H9 (cell line): ENCODE results near the gene DSC2. TPM values are rescaled to one million over a fixed set of nuclear protein-coding genes. Genes with fewer than 3 reads are reported as not detected.

Experiments used
- DNase-seq: peaks from one replicate; pipeline ENCODE4 v3.0.0-alpha.2; 2017
- H2AFZ ChIP-seq: one replicate; pipeline ENCODE4 v1.6.1; 2013; ENCODE audit warnings: mild to moderate bottlenecking, low read length, control low read depth, moderate library complexity
- H2AK5ac ChIP-seq: 2 replicates; pipeline ENCODE4 v1.6.1; 2013; ENCODE audit warnings: low read length, control low read depth, mixed read lengths; ENCODE audit not compliant: insufficient read length
- H2BK120ac ChIP-seq: one replicate; pipeline ENCODE4 v1.6.1; 2013; ENCODE audit warnings: low read depth, mild to moderate bottlenecking, low read length, control low read depth, inconsistent platforms; ENCODE audit not compliant: poor library complexity, severe bottlenecking
- H2BK12ac ChIP-seq: 2 replicates; pipeline ENCODE4 v1.6.1; 2013; ENCODE audit warnings: low read length, control low read depth, mixed read lengths, low read depth; ENCODE audit not compliant: insufficient read length
- H2BK15ac ChIP-seq: 2 replicates; pipeline ENCODE4 v1.6.1; 2013; ENCODE audit warnings: low read depth, low read length, control low read depth
- H2BK20ac ChIP-seq: one replicate; pipeline ENCODE4 v1.6.1; 2013; ENCODE audit warnings: low read depth, mild to moderate bottlenecking, low read length, control low read depth, inconsistent platforms; ENCODE audit not compliant: poor library complexity, severe bottlenecking
- H2BK5ac ChIP-seq: 2 replicates; pipeline ENCODE4 v1.6.1; 2013; ENCODE audit warnings: low read length, control low read depth, mixed read lengths; ENCODE audit not compliant: insufficient read length
- H3K14ac ChIP-seq: 2 replicates; pipeline ENCODE4 v1.6.1; 2013; ENCODE audit warnings: low read length, control low read depth; ENCODE audit not compliant: insufficient read depth
- H3K18ac ChIP-seq: 2 replicates; pipeline ENCODE4 v1.6.1; 2013; ENCODE audit warnings: low read depth, mild to moderate bottlenecking, mixed read lengths, low read length, control low read depth; ENCODE audit not compliant: insufficient read length
- H3K23ac ChIP-seq: 2 replicates; pipeline ENCODE4 v1.6.1; 2013; ENCODE audit warnings: low read length, control low read depth, mixed read lengths, low read depth; ENCODE audit not compliant: insufficient read length
- H3K23me2 ChIP-seq: 2 replicates; pipeline ENCODE4 v1.6.1; 2013; ENCODE audit warnings: low read depth, mild to moderate bottlenecking, mixed read lengths, low read length, control low read depth; ENCODE audit not compliant: insufficient read length, poor library complexity, severe bottlenecking
- H3K27ac ChIP-seq: 2 replicates; pipeline ENCODE4 v1.5.1; 2013; ENCODE audit warnings: low read length, control low read depth, mixed read lengths, low read depth; ENCODE audit not compliant: insufficient read length
- H3K27me3 ChIP-seq: 2 replicates; pipeline ENCODE4 v1.6.1; 2013; ENCODE audit warnings: low read length, control low read depth, inconsistent platforms; ENCODE audit not compliant: insufficient read depth
- H3K4ac ChIP-seq: 2 replicates; pipeline ENCODE4 v1.6.1; 2013; ENCODE audit warnings: low read depth, mild to moderate bottlenecking, control low read depth, inconsistent platforms, low read length, moderate library complexity
- H3K4me1 ChIP-seq: 2 replicates; pipeline ENCODE4 v1.6.1; 2013; ENCODE audit warnings: low read length, control low read depth, inconsistent platforms; ENCODE audit not compliant: insufficient read depth
- H3K4me2 ChIP-seq: 2 replicates; pipeline ENCODE4 v1.6.1; 2013; ENCODE audit warnings: low read length, control low read depth, mixed read lengths; ENCODE audit not compliant: insufficient read length, insufficient read depth
- H3K56ac ChIP-seq: 2 replicates; pipeline ENCODE4 v1.6.1; 2013; ENCODE audit warnings: low read depth, mild to moderate bottlenecking, mixed read lengths, low read length, control low read depth; ENCODE audit not compliant: insufficient read length
- H3K79me1 ChIP-seq: 2 replicates; pipeline ENCODE4 v1.6.1; 2013; ENCODE audit warnings: low read depth, mild to moderate bottlenecking, moderate library complexity, low read length, control low read depth, inconsistent platforms; ENCODE audit not compliant: insufficient read depth, poor library complexity, severe bottlenecking
- H3K79me2 ChIP-seq: 2 replicates; pipeline ENCODE4 v1.6.1; 2013; ENCODE audit warnings: low read length, control low read depth, inconsistent platforms; ENCODE audit not compliant: insufficient read depth
- H3K9ac ChIP-seq: 2 replicates; pipeline ENCODE4 v1.6.1; 2013; ENCODE audit warnings: low read length, control low read depth, mixed read lengths; ENCODE audit not compliant: insufficient read length; ENCODE audit errors: extremely low read depth
- H3K9me3 ChIP-seq: one replicate; pipeline ENCODE4 v1.6.1; 2013; ENCODE audit warnings: low read depth, low read length, inconsistent platforms; ENCODE audit not compliant: control insufficient read depth
- H3T11ph ChIP-seq: one replicate; pipeline ENCODE4 v1.6.1; 2013; ENCODE audit warnings: mild to moderate bottlenecking, low read length, control low read depth, inconsistent platforms
- H4K20me1 ChIP-seq: one replicate; pipeline ENCODE4 v1.6.1; 2013; ENCODE audit not compliant: control insufficient read depth, insufficient read length, insufficient read depth
- H4K5ac ChIP-seq: 2 replicates; pipeline ENCODE4 v1.6.1; 2013; ENCODE audit warnings: low read depth, mild to moderate bottlenecking, mixed read lengths, low read length, control low read depth; ENCODE audit not compliant: insufficient read length
- H4K8ac ChIP-seq: replicated peaks from 2 replicates; pipeline ENCODE4 v1.6.1; 2013; ENCODE audit warnings: low read length, control low read depth, mixed read lengths, low read depth; ENCODE audit not compliant: insufficient read length
- H4K91ac ChIP-seq: 2 replicates; pipeline ENCODE4 v1.6.1; 2013; ENCODE audit warnings: low read depth, mild to moderate bottlenecking, moderate library complexity, mixed read lengths, low read length, control low read depth; ENCODE audit not compliant: insufficient read length
- H3K27ac Mint-ChIP-seq, 3 experiments: 2 replicates in 2 of 3; 3 replicates in 1 of 3; pipeline ENCODE4 v1.8.0; 2020 to 2021; ENCODE audit warnings: mixed read lengths in 3 of 3, mild to moderate bottlenecking in 1 of 3, moderate library complexity in 1 of 3
- H3K27me3 Mint-ChIP-seq: 2 replicates; pipeline ENCODE4 v1.8.0; 2021; ENCODE audit warnings: low read depth, mild to moderate bottlenecking, moderate library complexity, mixed read lengths
- H3K36me3 Mint-ChIP-seq, 3 experiments: 2 replicates in 2 of 3; 3 replicates in 1 of 3; pipeline ENCODE4 v1.8.0; 2020 to 2021; ENCODE audit warnings: low read depth in 3 of 3, mixed read lengths in 3 of 3; ENCODE audit not compliant: insufficient read depth in 1 of 3
- H3K4me1 Mint-ChIP-seq, 2 experiments: 2 replicates each; pipeline ENCODE4 v1.8.0; 2020; ENCODE audit warnings: mixed read lengths in 2 of 2
- H3K4me3 Mint-ChIP-seq, 2 experiments: 2 replicates in 1 of 2; 3 replicates in 1 of 2; pipeline ENCODE4 v1.8.0; 2020 to 2021; ENCODE audit warnings: mild to moderate bottlenecking in 2 of 2, mixed read lengths in 2 of 2, moderate library complexity in 1 of 2
- H3K9me3 Mint-ChIP-seq, 2 experiments: 2 replicates in 1 of 2; 3 replicates in 1 of 2; pipeline ENCODE4 v1.8.0; 2020; ENCODE audit warnings: mild to moderate bottlenecking in 2 of 2, mixed read lengths in 2 of 2, moderate library complexity in 1 of 2
- total RNA-seq: library from RNA; stranded (reverse); gene quantifications from 2 replicates; pipeline ENCODE4 v1.2.1, GENCODE V29; 2021
- TF ChIP-seq, protein P1 (sequence below): fragments of 200-600 bp; sonication (generic); conservative IDR thresholded peaks from 3 replicates; pipeline ENCODE4 v1.8.0; 2021; ENCODE audit warnings: antibody characterized with exemption, mild to moderate bottlenecking

The DSC2 gene
- total RNA-seq, 1 experiment from 2014 or later, result 26.1 TPM

DNA sequence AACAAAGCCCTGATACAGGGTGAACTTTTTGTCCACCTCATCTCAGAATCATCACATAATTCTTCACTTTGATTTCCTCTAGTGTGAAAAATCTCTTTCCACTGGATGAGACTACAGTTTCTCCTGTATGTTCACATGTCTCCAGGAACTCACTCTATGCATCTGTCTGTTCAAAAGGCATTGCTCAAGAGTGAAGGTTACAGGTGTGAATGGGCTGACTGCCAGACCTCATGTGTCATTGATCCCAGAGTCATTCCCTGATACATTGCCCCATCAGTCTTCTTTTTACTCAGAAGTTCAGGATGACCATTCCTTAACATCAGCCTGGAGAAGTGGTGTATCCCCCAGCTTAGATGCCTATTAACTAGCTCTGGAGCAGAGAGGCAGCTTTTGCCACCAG, 55.3 kb downstream of the DSC2 start:
- Histone ChIP-seq H4K5ac (no peak overlapping the region), H3K4ac (no peak overlapping the region), H4K91ac (no peak overlapping the region), H3K79me2 (no peaks in the 10 kb centered on the region), H4K20me1 (no peaks in the 10 kb centered on the region), H2BK120ac (no peak overlapping the region), H3K18ac (no peak overlapping the region), H2AFZ (no peak overlapping the region), H3T11ph (no peak overlapping the region), H2BK20ac (no peak overlapping the region), H3K23ac (no peak overlapping the region), H3K4me2 (no peak overlapping the region), H3K27me3 (peaks cover 21% of the 10 kb centered on the region), H3K56ac (no peak overlapping the region), H2BK15ac (no peak overlapping the region), H3K4me1 (peaks cover 3% of the 10 kb centered on the region; the same call in 1 of the 2 replicates), H3K79me1 (no peaks in the 10 kb centered on the region), H3K23me2 (peaks cover 11% of the 10 kb centered on the region), H3K9me3 (no peaks in the 10 kb centered on the region), H2AK5ac (no peak overlapping the region), H2BK12ac (no peak overlapping the region), H3K27ac (no peak overlapping the region), H2BK5ac (no peak overlapping the region), H3K14ac (no peak overlapping the region), H3K9ac (no peak overlapping the region), H4K8ac (no peak overlapping the region)
- Mint-ChIP-seq H3K4me3 (no peak overlapping the region), H3K9me3 (peaks cover 0 to 2% of the 10 kb centered on the region in 2 experiments; a peak in 2 of 5 replicates), H3K27ac (no peak overlapping the region), H3K36me3 (no peaks in the 10 kb centered on the region; a peak in 1 of 7 replicates), H3K27me3 (peaks cover 59% of the 10 kb centered on the region), H3K4me1 (peaks cover 9 to 12% of the 10 kb centered on the region in 2 experiments)
- TF ChIP-seq, protein P1, sequence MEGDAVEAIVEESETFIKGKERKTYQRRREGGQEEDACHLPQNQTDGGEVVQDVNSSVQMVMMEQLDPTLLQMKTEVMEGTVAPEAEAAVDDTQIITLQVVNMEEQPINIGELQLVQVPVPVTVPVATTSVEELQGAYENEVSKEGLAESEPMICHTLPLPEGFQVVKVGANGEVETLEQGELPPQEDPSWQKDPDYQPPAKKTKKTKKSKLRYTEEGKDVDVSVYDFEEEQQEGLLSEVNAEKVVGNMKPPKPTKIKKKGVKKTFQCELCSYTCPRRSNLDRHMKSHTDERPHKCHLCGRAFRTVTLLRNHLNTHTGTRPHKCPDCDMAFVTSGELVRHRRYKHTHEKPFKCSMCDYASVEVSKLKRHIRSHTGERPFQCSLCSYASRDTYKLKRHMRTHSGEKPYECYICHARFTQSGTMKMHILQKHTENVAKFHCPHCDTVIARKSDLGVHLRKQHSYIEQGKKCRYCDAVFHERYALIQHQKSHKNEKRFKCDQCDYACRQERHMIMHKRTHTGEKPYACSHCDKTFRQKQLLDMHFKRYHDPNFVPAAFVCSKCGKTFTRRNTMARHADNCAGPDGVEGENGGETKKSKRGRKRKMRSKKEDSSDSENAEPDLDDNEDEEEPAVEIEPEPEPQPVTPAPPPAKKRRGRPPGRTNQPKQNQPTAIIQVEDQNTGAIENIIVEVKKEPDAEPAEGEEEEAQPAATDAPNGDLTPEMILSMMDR, result no peak
- no peak for DNase-seq
